ENCODE measurements around the gene SPOCK3. TPM values are rescaled to one million over a fixed set of nuclear protein-coding genes. Genes with fewer than 3 reads are reported as not detected.

Gene SPOCK3
- total and polyA plus RNA-seq, 9 donors, result 0.50 to 11.0 (median 4.5) TPM

- 58 to 64% (median 63%) methylated on average over 2 of the region's 2 CpGs for WGBS, 3 donors
- no peak for DNase-seq
- no peak overlapping the region for H3K27ac ChIP-seq
- intact Hi-C loops (cut with DNase I), result no loop called here
- no peaks in the 10 kb centered on the region for H3K36me3 ChIP-seq
- H3K4me1 ChIP-seq (ENCODE audit: insufficient read depth), result no peaks in the 10 kb centered on the region
- TF ChIP-seq EP300 (IDR thresholded peaks at IDR 0.05) (no peak), CTCF (IDR thresholded peaks at IDR 0.05) (no peak), POLR2A (IDR thresholded peaks at IDR 0.05) (no peak)
- H3K27me3 ChIP-seq, result no peaks in the 10 kb centered on the region
- no peak overlapping the region for H3K4me3 ChIP-seq
- H3K9me3 ChIP-seq, result no peaks in the 10 kb centered on the region
These were observed 199.3 kb downstream of the SPOCK3 start for GRCh38 chr4:167034983-167035382.

- H3K27me3 ChIP-seq, result no peaks in the 10 kb centered on the region
- no peak overlapping the region for H3K4me3 ChIP-seq
- no peak for TF ChIP-seq EP300 (IDR thresholded peaks at IDR 0.05)
- TF ChIP-seq POLR2A (IDR thresholded peaks at IDR 0.05), result no peak
- no peak for TF ChIP-seq CTCF (IDR thresholded peaks at IDR 0.05)
- WGBS, 3 donors, result 54 to 65% (median 61%) methylated on average over 3 of the region's 3 CpGs
- no peaks in the 10 kb centered on the region for H3K36me3 ChIP-seq
- no peaks in the 10 kb centered on the region for H3K4me1 ChIP-seq (ENCODE audit: insufficient read depth)
- intact Hi-C loops (cut with DNase I), result no loop called here
- no peak for DNase-seq
- no peak overlapping the region for H3K27ac ChIP-seq
- no peaks in the 10 kb centered on the region for H3K9me3 ChIP-seq
These were observed 201.4 kb downstream of the SPOCK3 start for GRCh38 chr4:167032871-167033270.

- intact Hi-C loops (cut with DNase I), result no loop called here
- 19 to 37% (median 25%) methylated on average over 3 of the region's 3 CpGs for WGBS, 3 donors
These were observed 202.6 kb downstream of the SPOCK3 start for GRCh38 chr4:167031534-167032156.

GRCh38 chr4:167028976-167029375 is 205.3 kb downstream of the SPOCK3 start:
- no peaks in the 10 kb centered on the region for H3K4me1 ChIP-seq (ENCODE audit: insufficient read depth)
- no peak overlapping the region for H3K27ac ChIP-seq
- intact Hi-C loops (cut with DNase I), result no loop called here
- H3K27me3 ChIP-seq, result no peaks in the 10 kb centered on the region
- no peaks in the 10 kb centered on the region for H3K36me3 ChIP-seq
- H3K4me3 ChIP-seq, result no peak overlapping the region
- no peak for DNase-seq
- H3K9me3 ChIP-seq, result no peaks in the 10 kb centered on the region
- 83 to 94% (median 92%) methylated on average over 3 of the region's 3 CpGs for WGBS, 3 donors
- TF ChIP-seq CTCF (IDR thresholded peaks at IDR 0.05) (no peak), EP300 (IDR thresholded peaks at IDR 0.05) (no peak), POLR2A (IDR thresholded peaks at IDR 0.05) (no peak)

More at GRCh38 chr4:167031534-167032156, 202.6 kb downstream of the SPOCK3 start:
- TF ChIP-seq CTCF (IDR thresholded peaks at IDR 0.05) (no peak), POLR2A (IDR thresholded peaks at IDR 0.05) (no peak), EP300 (IDR thresholded peaks at IDR 0.05) (no peak)
- Histone ChIP-seq H3K27ac (no peak overlapping the region), H3K9me3 (no peaks in the 10 kb centered on the region), H3K4me1 (ENCODE audit: insufficient read depth) (no peaks in the 10 kb centered on the region), H3K36me3 (no peaks in the 10 kb centered on the region), H3K27me3 (no peaks in the 10 kb centered on the region), H3K4me3 (no peak overlapping the region)
- no peak for DNase-seq

All from ovary (tissue), 9 donors.